H1 (cell line): ENCODE data around the gene GGA3. TPM values are rescaled to one million over a fixed set of nuclear protein-coding genes. Genes with fewer than 3 reads are reported as not detected.

Source experiments
- ATF2 ChIP-seq: IDR thresholded peaks from 2 replicates; pipeline ENCODE4 v1.6.1; 2012; ENCODE audit warnings: low read length, inconsistent platforms
- USF2 ChIP-seq: IDR thresholded peaks from 2 replicates; pipeline ENCODE4 v1.6.1; 2011; ENCODE audit warnings: low read length, improper control_type of control experiment
- polyA plus RNA-seq, 7 experiments: library from polyadenylated mRNA; depleted of rRNA in 3 of 7; stranded (reverse) in 5 of 7; unstranded in 2 of 7; fragments of >200 nt in 5 of 7; fragments of 200-250 nt in 2 of 7; gene quantifications; 1 replicate in 5 of 7; 2 replicates in 1 of 7; 4 replicates in 1 of 7; pipeline versions ENCODE4 v1.2.1 to v1.2.3, GENCODE V29; 2011 to 2013; ENCODE audit warnings: missing spikeins in 2 of 7, mixed read lengths in 2 of 7
- total RNA-seq: library from RNA; stranded (reverse); fragmentation: NEBNext Ultra II Directional; extraction: Animal tissue kit (Norgen Biotek cat#: 25700); gene quantifications from 2 replicates; pipeline ENCODE4 v1.2.1, GENCODE V29; 2021

GGA3 gene
- total and polyA plus RNA-seq, 2 of the 8 experiments (the other 6 are each of a cell fraction or from before 2014, with no cell fraction given), result 40.6 to 60.0 TPM

GRCh38 chr17:75194879-75195278 is 66.5 kb downstream of the GGA3 start (continued):
- no peak for TF ChIP-seq ATF2
- no peak for TF ChIP-seq USF2
